ENCODE results near the gene MACF1. TPM values are rescaled to one million over a fixed set of nuclear protein-coding genes. Genes with fewer than 3 reads are reported as not detected.
A peak's percentile ranks its signal among the peaks of the same experiment; 100 is the strongest.

Gene MACF1
- total and polyA plus RNA-seq, 2 of the 13 experiments (the other 11 are each of a cell fraction or from before 2014, with no cell fraction given): 36.7 to 65.4 TPM

DNA sequence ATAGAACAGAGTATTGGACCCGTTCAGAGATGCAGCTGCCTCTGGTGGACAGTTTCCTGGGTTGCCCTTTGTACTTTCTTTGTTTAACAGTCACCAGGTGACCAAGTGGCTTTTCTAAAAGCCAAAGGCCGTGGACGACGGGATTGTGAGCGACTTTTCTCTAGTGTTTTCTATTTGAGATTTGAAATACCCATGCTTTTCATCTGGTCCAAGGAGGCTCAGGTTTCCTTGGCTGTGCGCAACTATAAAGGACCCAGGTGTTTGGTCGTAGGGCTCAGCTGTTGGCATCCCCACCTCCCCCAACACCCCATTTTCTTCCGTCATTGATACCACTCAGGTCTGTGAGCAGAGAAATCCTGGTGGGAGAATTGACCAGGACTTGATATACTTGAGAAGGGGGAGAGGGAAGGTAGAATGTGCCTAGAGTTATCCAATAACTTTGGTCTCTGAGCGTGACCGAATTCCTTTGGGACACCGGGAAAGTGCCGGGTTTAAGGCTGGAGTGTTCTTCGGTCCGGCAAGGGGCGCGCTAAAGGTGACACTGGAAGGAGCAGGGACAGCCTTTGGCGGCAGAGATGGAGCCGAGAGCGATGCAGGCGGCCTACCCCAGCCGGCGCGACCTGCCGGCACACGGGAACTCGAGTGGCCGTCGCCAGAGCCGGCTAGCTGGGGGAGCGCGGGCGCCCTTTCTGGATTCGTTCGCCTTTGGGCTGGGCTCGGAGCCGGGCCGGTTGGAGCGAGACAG, 203.6 kb downstream of the MACF1 start (continued):
- no peak for TF ChIP-seq RAD51 (IDR thresholded peaks at IDR 0.05; ENCODE audit: borderline replicate concordance)
- TF ChIP-seq MIER3 (CRISPR knock-in tag; IDR thresholded peaks at IDR 0.05; ENCODE audit: borderline replicate concordance): no peak
- TF ChIP-seq ZNF776 (CRISPR knock-in tag; IDR thresholded peaks at IDR 0.05): no peak
- no peak for TF ChIP-seq CBFB (CRISPR knock-in tag; IDR thresholded peaks at IDR 0.05)
- TF ChIP-seq FOXO1 (CRISPR knock-in tag; IDR thresholded peaks at IDR 0.05): no peak; the same call in 1 of the 2 replicates
- no peak for TF ChIP-seq FOXM1 (CRISPR knock-in tag; IDR thresholded peaks at IDR 0.05)
- TF ChIP-seq, protein P1, sequence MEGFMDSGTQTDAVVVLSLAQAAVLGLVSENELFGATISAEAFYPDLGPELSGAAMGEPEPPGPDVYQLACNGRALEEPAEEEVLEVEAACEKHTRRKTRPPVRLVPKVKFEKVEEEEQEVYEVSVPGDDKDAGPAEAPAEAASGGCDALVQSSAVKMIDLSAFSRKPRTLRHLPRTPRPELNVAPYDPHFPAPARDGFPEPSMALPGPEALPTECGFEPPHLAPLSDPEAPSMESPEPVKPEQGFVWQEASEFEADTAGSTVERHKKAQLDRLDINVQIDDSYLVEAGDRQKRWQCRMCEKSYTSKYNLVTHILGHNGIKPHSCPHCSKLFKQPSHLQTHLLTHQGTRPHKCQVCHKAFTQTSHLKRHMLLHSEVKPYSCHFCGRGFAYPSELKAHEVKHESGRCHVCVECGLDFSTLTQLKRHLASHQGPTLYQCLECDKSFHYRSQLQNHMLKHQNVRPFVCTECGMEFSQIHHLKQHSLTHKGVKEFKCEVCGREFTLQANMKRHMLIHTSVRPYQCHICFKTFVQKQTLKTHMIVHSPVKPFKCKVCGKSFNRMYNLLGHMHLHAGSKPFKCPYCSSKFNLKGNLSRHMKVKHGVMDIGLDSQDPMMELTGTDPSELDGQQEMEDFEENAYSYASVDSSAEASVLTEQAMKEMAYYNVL (CRISPR knock-in tag; IDR thresholded peaks at IDR 0.05; ENCODE audit: borderline replicate concordance): no peak
- no peak for TF ChIP-seq TEAD2 (CRISPR knock-in tag; IDR thresholded peaks at IDR 0.05)
- no peak for TF ChIP-seq ZBTB8A (CRISPR knock-in tag; IDR thresholded peaks at IDR 0.05; ENCODE audit: borderline replicate concordance, low read depth)
- TF ChIP-seq ZNF329 (CRISPR knock-in tag; IDR thresholded peaks at IDR 0.05; ENCODE audit: low read depth): no peak
- no peak for TF ChIP-seq ZNF33B (CRISPR knock-in tag; IDR thresholded peaks at IDR 0.05)
- no peak for TF ChIP-seq REL (CRISPR knock-in tag; conservative IDR thresholded peaks at IDR 0.05)
- no peak for TF ChIP-seq PHF20 (CRISPR knock-in tag; IDR thresholded peaks at IDR 0.05)
- TF ChIP-seq HCFC1 (IDR thresholded peaks at IDR 0.05; ENCODE audit: low read depth, low read length): no peak
- TF ChIP-seq, protein P2, sequence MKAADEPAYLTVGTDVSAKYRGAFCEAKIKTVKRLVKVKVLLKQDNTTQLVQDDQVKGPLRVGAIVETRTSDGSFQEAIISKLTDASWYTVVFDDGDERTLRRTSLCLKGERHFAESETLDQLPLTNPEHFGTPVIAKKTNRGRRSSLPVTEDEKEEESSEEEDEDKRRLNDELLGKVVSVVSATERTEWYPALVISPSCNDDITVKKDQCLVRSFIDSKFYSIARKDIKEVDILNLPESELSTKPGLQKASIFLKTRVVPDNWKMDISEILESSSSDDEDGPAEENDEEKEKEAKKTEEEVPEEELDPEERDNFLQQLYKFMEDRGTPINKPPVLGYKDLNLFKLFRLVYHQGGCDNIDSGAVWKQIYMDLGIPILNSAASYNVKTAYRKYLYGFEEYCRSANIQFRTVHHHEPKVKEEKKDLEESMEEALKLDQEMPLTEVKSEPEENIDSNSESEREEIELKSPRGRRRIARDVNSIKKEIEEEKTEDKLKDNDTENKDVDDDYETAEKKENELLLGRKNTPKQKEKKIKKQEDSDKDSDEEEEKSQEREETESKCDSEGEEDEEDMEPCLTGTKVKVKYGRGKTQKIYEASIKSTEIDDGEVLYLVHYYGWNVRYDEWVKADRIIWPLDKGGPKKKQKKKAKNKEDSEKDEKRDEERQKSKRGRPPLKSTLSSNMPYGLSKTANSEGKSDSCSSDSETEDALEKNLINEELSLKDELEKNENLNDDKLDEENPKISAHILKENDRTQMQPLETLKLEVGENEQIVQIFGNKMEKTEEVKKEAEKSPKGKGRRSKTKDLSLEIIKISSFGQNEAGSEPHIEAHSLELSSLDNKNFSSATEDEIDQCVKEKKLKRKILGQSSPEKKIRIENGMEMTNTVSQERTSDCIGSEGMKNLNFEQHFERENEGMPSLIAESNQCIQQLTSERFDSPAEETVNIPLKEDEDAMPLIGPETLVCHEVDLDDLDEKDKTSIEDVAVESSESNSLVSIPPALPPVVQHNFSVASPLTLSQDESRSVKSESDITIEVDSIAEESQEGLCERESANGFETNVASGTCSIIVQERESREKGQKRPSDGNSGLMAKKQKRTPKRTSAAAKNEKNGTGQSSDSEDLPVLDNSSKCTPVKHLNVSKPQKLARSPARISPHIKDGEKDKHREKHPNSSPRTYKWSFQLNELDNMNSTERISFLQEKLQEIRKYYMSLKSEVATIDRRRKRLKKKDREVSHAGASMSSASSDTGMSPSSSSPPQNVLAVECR (CRISPR knock-in tag; IDR thresholded peaks at IDR 0.05; ENCODE audit: borderline replicate concordance): peak; percentile 68; the same call in 1 of the 2 replicates
- no peak for TF ChIP-seq HDAC2 (CRISPR knock-in tag; IDR thresholded peaks at IDR 0.05)
- TF ChIP-seq ZNF7 (CRISPR knock-in tag; IDR thresholded peaks at IDR 0.05): no peak
- TF ChIP-seq, protein P3, sequence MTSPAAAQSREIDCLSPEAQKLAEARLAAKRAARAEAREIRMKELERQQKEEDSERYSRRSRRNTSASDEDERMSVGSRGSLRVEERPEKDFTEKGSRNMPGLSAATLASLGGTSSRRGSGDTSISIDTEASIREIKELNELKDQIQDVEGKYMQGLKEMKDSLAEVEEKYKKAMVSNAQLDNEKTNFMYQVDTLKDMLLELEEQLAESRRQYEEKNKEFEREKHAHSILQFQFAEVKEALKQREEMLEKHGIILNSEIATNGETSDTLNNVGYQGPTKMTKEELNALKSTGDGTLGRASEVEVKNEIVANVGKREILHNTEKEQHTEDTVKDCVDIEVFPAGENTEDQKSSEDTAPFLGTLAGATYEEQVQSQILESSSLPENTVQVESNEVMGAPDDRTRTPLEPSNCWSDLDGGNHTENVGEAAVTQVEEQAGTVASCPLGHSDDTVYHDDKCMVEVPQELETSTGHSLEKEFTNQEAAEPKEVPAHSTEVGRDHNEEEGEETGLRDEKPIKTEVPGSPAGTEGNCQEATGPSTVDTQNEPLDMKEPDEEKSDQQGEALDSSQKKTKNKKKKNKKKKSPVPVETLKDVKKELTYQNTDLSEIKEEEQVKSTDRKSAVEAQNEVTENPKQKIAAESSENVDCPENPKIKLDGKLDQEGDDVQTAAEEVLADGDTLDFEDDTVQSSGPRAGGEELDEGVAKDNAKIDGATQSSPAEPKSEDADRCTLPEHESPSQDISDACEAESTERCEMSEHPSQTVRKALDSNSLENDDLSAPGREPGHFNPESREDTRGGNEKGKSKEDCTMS (CRISPR knock-in tag; conservative IDR thresholded peaks at IDR 0.05): no peak
- no peak for TF ChIP-seq TEAD3 (CRISPR knock-in tag; optimal IDR thresholded peaks at IDR 0.05; ENCODE audit: borderline replicate concordance)
- TF ChIP-seq, protein P4, sequence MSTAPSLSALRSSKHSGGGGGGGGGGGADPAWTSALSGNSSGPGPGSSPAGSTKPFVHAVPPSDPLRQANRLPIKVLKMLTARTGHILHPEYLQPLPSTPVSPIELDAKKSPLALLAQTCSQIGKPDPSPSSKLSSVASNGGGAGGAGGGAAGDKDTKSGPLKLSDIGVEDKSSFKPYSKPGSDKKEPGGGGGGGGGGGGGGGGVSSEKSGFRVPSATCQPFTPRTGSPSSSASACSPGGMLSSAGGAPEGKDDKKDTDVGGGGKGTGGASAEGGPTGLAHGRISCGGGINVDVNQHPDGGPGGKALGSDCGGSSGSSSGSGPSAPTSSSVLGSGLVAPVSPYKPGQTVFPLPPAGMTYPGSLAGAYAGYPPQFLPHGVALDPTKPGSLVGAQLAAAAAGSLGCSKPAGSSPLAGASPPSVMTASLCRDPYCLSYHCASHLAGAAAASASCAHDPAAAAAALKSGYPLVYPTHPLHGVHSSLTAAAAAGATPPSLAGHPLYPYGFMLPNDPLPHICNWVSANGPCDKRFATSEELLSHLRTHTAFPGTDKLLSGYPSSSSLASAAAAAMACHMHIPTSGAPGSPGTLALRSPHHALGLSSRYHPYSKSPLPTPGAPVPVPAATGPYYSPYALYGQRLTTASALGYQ (CRISPR knock-in tag; IDR thresholded peaks at IDR 0.05): no peak

All from HepG2 (cell line).